Astrocyte (in vitro differentiated cells and primary cell): ENCODE data around the gene DYNLT5.

Source experiments
- EZH2 ChIP-seq: IDR thresholded peaks from 2 replicates; pipeline ENCODE4 v1.6.1; 2012; ENCODE audit warnings: mild to moderate bottlenecking, low read length, inconsistent platforms; ENCODE audit not compliant: insufficient read depth
- TF ChIP-seq, protein P1 (sequence below): IDR thresholded peaks from 2 replicates; pipeline ENCODE4 v1.5.1; 2011; ENCODE audit warnings: low read depth, mild to moderate bottlenecking, inconsistent platforms, low read length, moderate library complexity; ENCODE audit not compliant: insufficient read depth

DNA sequence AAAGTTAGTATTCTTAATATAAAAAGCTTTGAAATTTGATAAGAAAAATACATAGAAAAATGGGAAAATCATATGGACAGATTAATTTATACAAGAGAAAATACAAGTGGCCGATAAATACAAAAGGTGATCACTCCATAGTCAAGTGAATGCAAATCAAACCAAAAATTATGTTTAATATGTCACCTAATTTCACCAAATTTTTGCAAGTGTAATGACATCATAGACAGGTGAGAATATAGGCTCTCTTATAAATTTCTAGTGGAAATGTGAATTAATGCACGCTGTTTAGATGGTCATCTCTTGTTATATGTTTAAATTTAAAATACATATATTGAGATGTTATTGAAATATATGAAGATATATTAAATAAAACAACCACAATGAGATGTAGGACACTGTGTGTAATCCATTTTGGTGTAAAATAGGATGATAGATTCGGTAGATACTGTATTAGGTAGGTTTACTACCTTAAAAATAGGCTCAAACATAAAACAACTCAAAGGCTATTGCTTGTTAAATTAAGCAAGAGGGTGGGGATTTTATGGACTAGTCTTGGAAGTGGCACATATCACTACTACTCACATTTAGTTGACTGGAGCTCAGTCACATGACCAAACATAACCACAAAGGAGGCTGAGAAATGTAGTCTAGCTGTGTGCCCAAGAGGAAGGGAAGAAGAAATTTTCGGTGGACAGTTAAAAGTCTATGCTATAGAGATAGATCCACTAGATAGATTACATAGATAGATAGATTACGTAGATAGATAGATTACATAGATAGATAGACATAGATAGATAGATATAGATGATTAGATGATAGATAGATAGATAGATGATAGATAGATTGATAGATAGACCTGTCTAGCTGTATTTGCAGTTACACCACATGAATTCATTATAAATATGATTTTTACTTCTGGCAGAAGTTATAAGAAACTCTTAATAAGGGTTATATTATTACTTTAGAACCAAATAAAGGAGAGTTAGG is 39.7 kb downstream of the DYNLT5 start:
- TF ChIP-seq, protein P1, sequence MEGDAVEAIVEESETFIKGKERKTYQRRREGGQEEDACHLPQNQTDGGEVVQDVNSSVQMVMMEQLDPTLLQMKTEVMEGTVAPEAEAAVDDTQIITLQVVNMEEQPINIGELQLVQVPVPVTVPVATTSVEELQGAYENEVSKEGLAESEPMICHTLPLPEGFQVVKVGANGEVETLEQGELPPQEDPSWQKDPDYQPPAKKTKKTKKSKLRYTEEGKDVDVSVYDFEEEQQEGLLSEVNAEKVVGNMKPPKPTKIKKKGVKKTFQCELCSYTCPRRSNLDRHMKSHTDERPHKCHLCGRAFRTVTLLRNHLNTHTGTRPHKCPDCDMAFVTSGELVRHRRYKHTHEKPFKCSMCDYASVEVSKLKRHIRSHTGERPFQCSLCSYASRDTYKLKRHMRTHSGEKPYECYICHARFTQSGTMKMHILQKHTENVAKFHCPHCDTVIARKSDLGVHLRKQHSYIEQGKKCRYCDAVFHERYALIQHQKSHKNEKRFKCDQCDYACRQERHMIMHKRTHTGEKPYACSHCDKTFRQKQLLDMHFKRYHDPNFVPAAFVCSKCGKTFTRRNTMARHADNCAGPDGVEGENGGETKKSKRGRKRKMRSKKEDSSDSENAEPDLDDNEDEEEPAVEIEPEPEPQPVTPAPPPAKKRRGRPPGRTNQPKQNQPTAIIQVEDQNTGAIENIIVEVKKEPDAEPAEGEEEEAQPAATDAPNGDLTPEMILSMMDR = no peak
- no peak for TF ChIP-seq EZH2
